GM19324 (cell line): ENCODE results near the gene BCAS1.
"Not testable (repeated sequence)": the region's sequence is repeated elsewhere in the genome, so short reads cannot be mapped to it uniquely, and the experiment has no call there.

Experiments used
- ATAC-seq: cut with Tn5 transposase; IDR thresholded peaks from one replicate; pipeline ENCODE4 v1.9.1; 2021; ENCODE audit warnings: mild to moderate bottlenecking, moderate library complexity; ENCODE audit not compliant: unreplicated experiment, low FRiP score

Gene BCAS1

GRCh38 chr20:54025251-54025771 lies 45.1 kb downstream of the BCAS1 start:
- ATAC-seq, result no peak

DNA sequence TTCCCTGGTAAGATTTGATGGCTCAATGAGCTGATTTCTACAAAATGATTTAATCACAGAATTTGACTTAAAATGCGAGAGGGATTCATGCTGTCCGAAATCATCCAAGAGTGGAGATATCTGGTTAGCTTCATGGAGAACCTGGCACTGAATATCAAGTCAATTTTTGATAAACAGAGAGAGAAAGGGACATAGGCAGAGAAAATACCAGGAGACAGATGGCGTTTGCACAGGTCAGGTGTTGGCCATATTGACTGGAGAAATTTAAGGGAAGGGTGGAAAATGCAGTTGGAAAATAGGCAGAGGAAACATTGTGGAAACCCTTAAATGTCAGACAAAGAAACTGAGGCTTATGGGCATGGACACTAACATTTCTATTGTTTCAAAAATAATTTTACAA lies 47.0 kb downstream of the BCAS1 start:
- ATAC-seq, result no peak

- ATAC-seq, result no peak
Observed at GRCh38 chr20:54021446-54022235, 48.8 kb downstream of the BCAS1 start.

- ATAC-seq, result no peak
Observed at GRCh38 chr20:54020868-54021267, 49.5 kb downstream of the BCAS1 start.

GRCh38 chr20:54020348-54020747 lies 50.0 kb downstream of the BCAS1 start:
- no peak for ATAC-seq

DNA sequence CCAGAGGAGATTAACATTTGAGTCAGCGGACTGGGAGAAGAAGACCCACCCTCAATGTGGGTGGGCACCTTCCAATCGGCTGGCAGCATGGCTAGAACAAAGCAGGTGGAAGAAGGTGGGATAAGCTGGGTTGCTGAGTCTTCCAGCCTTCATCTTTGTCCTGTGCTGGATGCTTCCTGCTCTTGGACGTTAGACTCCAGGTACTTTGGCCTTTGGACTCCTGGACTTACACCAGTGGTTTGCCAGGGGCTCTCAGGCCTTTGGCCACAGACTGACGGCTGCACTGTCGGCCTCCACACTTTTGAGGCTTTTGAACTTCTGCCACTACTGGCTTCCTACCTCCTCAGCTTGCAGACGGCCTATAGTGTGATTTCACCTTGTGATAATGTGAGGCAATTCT lies 50.8 kb downstream of the BCAS1 start:
- no peak for ATAC-seq

GRCh38 chr20:54019127-54019526 lies 51.3 kb downstream of the BCAS1 start:
- no peak for ATAC-seq

DNA sequence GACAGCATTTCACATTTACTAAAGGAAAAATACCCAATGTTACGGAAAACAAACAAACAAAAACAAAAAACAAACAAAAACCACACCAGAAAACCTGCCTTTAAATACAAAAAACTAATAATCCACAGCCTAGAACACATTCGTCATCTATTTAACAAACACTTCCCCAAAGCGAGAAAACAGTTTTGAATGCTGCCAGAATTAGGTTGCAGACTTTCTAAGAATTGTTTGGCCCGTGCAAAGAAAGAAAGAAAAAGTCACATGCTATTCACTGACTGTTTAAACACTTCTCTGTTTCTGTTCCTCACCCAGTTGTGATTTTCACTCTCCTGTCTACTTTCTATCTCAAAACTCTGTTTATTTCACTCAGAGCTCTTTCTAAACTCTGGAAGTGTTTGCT lies 52.5 kb downstream of the BCAS1 start:
- ATAC-seq, result peak; percentile 81

DNA sequence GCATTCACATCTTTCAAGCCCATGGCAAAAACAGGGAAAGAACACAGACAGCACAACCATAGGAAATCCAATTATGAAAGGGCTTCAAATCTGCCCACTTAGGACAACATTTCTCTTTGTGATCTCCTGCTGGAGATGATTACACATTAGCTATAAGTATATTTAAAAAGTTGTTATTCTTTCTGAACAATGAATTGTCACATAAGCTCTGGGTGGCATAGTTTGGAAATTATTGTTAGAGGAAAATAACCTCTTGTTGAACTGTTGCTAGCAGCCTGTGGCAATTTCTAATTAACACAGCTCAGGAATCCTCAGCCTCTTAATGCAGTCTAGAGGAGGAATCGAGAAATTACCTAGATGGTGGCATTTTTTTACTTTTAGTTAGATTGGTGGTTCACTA lies 54.9 kb downstream of the BCAS1 start:
- ATAC-seq, result no peak

DNA sequence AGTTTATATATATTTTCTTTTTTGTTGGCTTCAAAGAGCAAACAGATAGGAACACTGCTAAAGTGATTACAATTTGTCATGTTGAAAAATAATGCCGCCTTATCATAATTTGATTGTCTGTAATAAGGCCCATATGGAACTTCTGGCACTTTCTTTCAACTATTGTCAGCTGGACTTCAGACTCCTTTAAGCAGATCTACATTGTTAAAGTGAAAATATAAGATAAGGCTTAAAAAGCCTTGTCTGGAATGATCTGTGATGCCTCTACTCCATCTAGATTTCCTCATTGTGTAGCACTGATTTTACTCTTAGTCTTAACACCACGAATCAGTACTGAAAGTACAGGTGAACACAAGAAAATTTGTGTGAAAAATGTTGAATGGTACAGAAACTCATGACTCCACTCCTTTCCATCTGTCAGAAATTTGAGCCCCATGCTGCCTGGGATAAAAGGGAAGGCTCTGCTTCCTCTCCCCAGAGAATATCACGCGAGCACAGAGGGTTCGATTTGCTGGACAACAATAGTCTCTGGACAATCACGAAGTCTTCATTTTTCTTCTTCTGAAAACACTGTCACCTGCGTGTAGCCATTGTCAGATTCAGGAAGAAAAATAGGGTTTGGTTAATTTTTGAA lies 56.0 kb downstream of the BCAS1 start:
- no peak for ATAC-seq

DNA sequence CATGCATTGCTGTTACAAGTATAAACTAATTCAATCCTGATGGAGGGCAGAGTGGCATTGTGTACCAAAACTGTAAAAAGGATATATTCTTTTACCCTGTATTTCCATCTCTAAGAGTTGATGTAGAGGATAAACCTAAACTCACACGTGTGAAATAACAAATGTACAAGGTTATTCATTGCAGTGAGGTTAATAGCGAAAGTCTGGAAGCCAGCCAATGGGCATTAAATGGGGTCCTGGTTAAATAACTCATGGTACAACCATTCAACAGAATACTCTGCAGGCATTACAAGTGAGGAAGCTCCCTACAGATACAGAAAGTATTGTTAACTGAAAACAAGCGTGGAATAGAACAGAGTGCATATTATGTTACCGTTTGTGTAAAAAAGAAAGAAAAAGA lies 56.9 kb downstream of the BCAS1 start:
- ATAC-seq, result no peak

GRCh38 chr20:54011346-54011745 lies 59.0 kb downstream of the BCAS1 start:
- no peak for ATAC-seq

DNA sequence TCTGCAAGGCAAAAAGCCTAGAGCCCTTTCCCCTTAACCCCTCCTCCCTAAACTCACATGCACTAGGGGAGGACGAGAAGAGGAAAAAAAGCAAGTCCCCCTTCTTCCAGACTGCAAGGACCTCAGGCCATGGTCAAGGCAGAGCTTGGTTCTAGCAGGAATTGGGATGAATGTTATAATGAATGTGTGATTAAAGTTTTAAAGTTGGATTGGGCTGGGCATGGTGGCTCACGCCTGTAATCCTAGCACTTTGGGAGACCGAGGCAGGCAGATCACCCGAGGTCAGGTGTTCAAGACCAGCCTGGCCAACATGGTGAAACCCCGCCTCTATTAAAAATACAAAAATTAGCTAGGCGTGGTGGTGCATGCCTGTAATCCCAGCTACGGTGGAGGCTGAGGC lies 64.2 kb downstream of the BCAS1 start:
- ATAC-seq, result not testable (repeated sequence)

DNA sequence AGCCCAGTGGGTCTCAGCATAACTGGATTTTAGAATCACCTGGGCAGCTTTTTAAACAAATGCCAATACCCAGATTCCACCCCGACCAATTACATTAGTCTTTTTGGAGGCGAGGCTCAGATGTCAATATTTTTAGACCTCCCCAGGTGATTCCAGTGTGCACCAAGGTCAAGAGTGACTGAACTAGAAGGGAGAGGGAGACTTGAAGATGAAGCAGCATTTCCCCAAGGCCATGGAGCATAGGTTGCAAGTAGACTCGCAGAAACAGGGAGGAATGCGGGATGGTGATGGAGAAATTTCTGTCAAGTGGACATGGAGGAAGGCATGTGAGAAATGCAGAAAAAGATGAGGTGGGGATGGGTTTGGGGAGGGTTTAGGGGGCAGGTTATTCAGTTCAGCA lies 64.9 kb downstream of the BCAS1 start:
- ATAC-seq, result no peak

DNA sequence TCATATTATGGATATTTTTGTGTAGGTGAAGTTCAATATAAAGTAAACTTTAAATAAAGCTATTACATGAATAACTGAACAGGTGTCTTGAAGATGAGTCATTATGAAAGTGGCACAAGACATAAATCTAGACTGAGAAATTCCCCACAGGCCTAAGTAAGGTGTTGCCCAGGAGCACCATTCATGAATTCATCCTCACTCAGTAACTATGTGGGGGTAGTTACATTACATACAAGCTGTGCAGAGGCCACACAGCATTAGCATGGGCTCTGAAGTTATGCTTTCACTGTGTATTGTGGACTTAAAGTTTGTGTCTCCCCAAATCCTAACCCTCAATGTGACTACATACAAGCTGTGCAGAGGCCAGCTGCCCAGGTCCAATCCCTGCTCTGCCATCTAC lies 65.9 kb downstream of the BCAS1 start:
- ATAC-seq, result peak; percentile 94

GRCh38 chr20:54002741-54003140 lies 67.7 kb downstream of the BCAS1 start:
- no peak for ATAC-seq

GRCh38 chr20:54002056-54002575 lies 68.3 kb downstream of the BCAS1 start:
- ATAC-seq, result no peak

GRCh38 chr20:54000914-54001313 lies 69.5 kb downstream of the BCAS1 start:
- ATAC-seq, result no peak

- ATAC-seq, result no peak
Observed at GRCh38 chr20:54000262-54000661, 70.1 kb downstream of the BCAS1 start.

DNA sequence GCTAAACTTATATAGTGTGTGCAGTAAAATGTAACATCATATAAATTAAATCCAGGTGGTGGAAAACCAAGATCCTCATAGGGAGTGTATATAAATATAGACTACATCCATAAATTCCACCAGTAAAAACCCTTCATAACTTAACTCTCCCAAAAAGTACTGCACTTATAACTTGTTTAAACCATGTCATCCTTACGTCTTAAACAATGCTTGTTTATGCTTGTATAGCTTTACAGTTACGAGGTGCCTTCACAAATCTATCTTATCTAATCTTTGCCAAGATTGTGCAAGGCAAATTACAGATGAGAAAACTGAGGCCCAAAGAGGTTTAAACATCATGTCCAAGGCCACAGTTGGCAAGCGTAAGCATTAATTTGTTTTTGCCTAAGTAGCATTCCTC lies 71.3 kb downstream of the BCAS1 start:
- no peak for ATAC-seq

DNA sequence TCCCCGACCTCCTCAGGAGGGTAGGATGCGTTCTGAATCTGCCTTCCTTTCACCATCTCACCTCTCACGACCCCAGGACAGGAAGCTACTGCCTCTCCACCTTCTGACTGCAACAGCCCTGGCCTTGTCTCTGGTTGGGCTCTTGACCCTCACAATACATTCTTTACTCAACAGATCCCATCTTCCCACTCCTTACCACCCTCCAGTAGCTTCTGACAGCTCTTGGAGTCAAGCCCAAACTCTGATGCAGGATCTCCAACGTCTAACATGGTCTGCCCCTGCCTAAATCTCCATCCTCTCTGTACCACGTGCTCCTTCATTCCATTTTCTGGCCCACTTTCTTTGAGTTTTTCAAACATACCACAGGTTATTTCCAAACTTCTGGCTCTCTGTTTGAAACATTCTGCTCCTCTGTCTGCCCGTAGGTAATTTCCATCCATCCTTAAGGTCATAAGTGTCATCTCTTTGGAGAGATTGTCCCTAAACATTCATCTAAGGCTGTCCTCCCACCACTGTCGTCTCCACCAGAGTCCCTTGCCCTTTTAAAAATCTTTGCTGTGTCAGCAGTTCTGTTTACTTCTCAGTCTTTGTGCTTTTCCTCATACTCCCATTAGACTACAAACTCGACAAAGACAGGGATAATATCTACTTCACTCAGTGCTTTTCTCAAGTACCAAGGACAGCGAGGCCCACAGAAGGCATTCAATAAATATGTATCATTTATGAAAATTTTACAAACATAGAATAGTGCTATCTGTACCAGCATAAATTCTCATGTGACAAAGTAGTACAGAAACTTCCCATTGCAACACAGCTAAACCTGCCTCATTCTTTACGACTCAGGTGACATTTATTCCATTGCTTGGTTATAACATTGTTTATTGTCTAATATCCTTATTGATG lies 73.6 kb downstream of the BCAS1 start:
- no peak for ATAC-seq
